Upper lobe of left lung (tissue), 6 donors: ENCODE results near the gene HSD17B2. TPM values are rescaled to one million over a fixed set of nuclear protein-coding genes. Genes with fewer than 3 reads are reported as not detected.

ENCODE experiments used
- ATAC-seq, 2 donors: fragments of 200-7000 bp; cut with Tn5 transposase; one replicate each; pipeline ENCODE4 v1.9.1; 2022; ENCODE audit warnings: mild to moderate bottlenecking in 2 of 2, moderate library complexity in 2 of 2; ENCODE audit not compliant: low FRiP score in 2 of 2
- DNase-seq, 2 donors: peaks; one replicate each; pipeline ENCODE4 v3.0.0-alpha.2; 2019 to 2020
- H3K27ac ChIP-seq, 4 donors: fragments of 200-600 bp; sonication (generic); one replicate each; pipeline ENCODE4 v1.5.1; 2016 to 2019
- H3K27me3 ChIP-seq, 4 donors: fragments of 200-600 bp; sonication (generic); one replicate each; pipeline ENCODE4 v1.5.1; 2017 to 2019
- H3K36me3 ChIP-seq, 4 donors: fragments of 200-600 bp; sonication (generic); one replicate each; pipeline ENCODE4 v1.5.1; 2016 to 2019
- H3K4me1 ChIP-seq, 4 donors: fragments of 200-600 bp; sonication (generic); one replicate each; pipeline ENCODE4 v1.5.1; 2018 to 2019
- H3K4me3 ChIP-seq, 4 donors: fragments of 200-600 bp; sonication (generic); one replicate each; pipeline ENCODE4 v1.5.1; 2017 to 2019; ENCODE audit warnings: mild to moderate bottlenecking in 2 of 4, moderate library complexity in 1 of 4
- H3K9me3 ChIP-seq, 4 donors: fragments of 200-600 bp; sonication (generic); one replicate each; pipeline ENCODE4 v1.5.1; 2018 to 2019
- CTCF ChIP-seq, 6 experiments: fragments of 450-650 bp in 4 of 6; fragments of 200-600 bp in 2 of 6; sonication (generic) in 2 of 6; IDR thresholded peaks; one replicate each; pipeline ENCODE4 v1.5.1; 2016 to 2019; ENCODE audit warnings: antibody characterized with exemption in 6 of 6
- EP300 ChIP-seq, 4 donors: sonication (generic); formaldehyde crosslinking; IDR thresholded peaks; one replicate each; pipeline ENCODE4 v1.5.1; 2017; ENCODE audit warnings: antibody characterized with exemption in 4 of 4, control low read depth in 2 of 4
- POLR2A ChIP-seq, 4 donors: fragments of 450-650 bp; IDR thresholded peaks; one replicate each; pipeline ENCODE4 v1.5.1; 2016 to 2017; ENCODE audit warnings: antibody characterized with exemption in 4 of 4, mild to moderate bottlenecking in 2 of 4
- POLR2AphosphoS5 ChIP-seq, 2 donors: sonication (generic); formaldehyde crosslinking; IDR thresholded peaks; one replicate each; pipeline ENCODE4 v1.5.1; 2017; ENCODE audit warnings: antibody characterized with exemption in 2 of 2
- WGBS, 2 donors: methylation state at CpG; one replicate each; pipeline ENCODE4 v1.1.5; 2017 to 2018; 5-methylcytosine and 5-hydroxymethylcytosine counted together
- total RNA-seq, 6 donors: library from RNA; depleted of rRNA in 4 of 6; stranded (reverse); fragments of >200 nt in 4 of 6; gene quantifications; one replicate each; pipeline versions ENCODE4 v1.1.0 to v1.2.1, GENCODE V29; 2016 to 2021
- donor health status: DM: no; HTN: no; CAD: no; lungs with moderate emphysema.
- donor health status: DM: no; HTN: yes; CAD: no; lungs with severe emphysema.

HSD17B2 gene
- total RNA-seq, 6 donors from 2014 or later = 0.49 to 2.0 (median 1.4) TPM; not detected in 2

- no peak for ATAC-seq
- TF ChIP-seq EP300 (IDR thresholded peaks at IDR 0.05) = no peak
- TF ChIP-seq POLR2A (IDR thresholded peaks at IDR 0.05) = no peak
- TF ChIP-seq POLR2AphosphoS5 (IDR thresholded peaks at IDR 0.05) = no peak
- no peak for TF ChIP-seq CTCF (IDR thresholded peaks at IDR 0.05)
- Histone ChIP-seq H3K9me3 (no peaks in the 10 kb centered on the region), H3K27ac (no peak overlapping the region), H3K36me3 (no peaks in the 10 kb centered on the region), H3K27me3 (no peaks in the 10 kb centered on the region), H3K4me1 (no peaks in the 10 kb centered on the region), H3K4me3 (no peak overlapping the region)
- no peak for DNase-seq
These were observed 58.7 kb downstream of the HSD17B2 start for GRCh38 chr16:82093666-82094300.

- DNase-seq (no peak), ATAC-seq (no peak)
- Histone ChIP-seq H3K4me1 (no peaks in the 10 kb centered on the region), H3K27ac (no peak overlapping the region), H3K36me3 (no peaks in the 10 kb centered on the region), H3K27me3 (no peaks in the 10 kb centered on the region), H3K4me3 (no peak overlapping the region), H3K9me3 (no peaks in the 10 kb centered on the region)
- 47 to 53% methylated on average over 8 of the region's 8 CpGs for WGBS, 2 donors
- TF ChIP-seq EP300 (IDR thresholded peaks at IDR 0.05) (no peak), POLR2AphosphoS5 (IDR thresholded peaks at IDR 0.05) (no peak), CTCF (IDR thresholded peaks at IDR 0.05) (no peak), POLR2A (IDR thresholded peaks at IDR 0.05) (no peak)
These were observed 60.0 kb downstream of the HSD17B2 start for GRCh38 chr16:82094942-82095540.

DNA sequence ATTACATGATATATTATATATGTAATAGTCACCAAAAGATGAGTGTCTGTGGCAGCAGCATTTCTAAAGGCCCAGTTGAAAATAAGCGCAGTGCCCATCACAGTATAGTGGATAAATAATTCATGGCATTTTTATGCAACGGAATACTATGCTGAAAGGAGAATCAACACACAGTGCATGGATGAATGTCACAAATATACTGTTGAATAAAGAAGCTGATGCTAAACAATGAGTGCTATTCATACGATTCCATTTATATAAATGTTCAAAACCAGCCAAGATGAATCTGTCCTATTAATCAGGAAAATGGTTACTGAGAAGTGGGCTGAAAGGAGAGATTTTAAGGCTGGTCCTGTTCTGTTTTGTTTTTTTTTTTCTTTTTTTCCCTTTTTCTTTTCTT, 61.6 kb downstream of the HSD17B2 start:
- Histone ChIP-seq H3K4me1 (no peaks in the 10 kb centered on the region), H3K36me3 (no peaks in the 10 kb centered on the region), H3K4me3 (no peak overlapping the region), H3K27me3 (no peaks in the 10 kb centered on the region), H3K27ac (no peak overlapping the region), H3K9me3 (no peaks in the 10 kb centered on the region)
- WGBS, 2 donors = 94 to 95% methylated on average over 3 of the region's 3 CpGs
- DNase-seq = no peak
- TF ChIP-seq POLR2AphosphoS5 (IDR thresholded peaks at IDR 0.05) (no peak), CTCF (IDR thresholded peaks at IDR 0.05) (no peak), EP300 (IDR thresholded peaks at IDR 0.05) (no peak), POLR2A (IDR thresholded peaks at IDR 0.05) (no peak)
- no peak for ATAC-seq

- Histone ChIP-seq H3K27ac (no peak overlapping the region), H3K36me3 (no peaks in the 10 kb centered on the region), H3K27me3 (no peaks in the 10 kb centered on the region), H3K4me3 (no peak overlapping the region), H3K4me1 (no peaks in the 10 kb centered on the region), H3K9me3 (no peaks in the 10 kb centered on the region)
- TF ChIP-seq CTCF (IDR thresholded peaks at IDR 0.05) = no peak
- TF ChIP-seq EP300 (IDR thresholded peaks at IDR 0.05) = no peak
- TF ChIP-seq POLR2A (IDR thresholded peaks at IDR 0.05) = no peak
- TF ChIP-seq POLR2AphosphoS5 (IDR thresholded peaks at IDR 0.05) = no peak
- ATAC-seq (no peak), DNase-seq (no peak)
- 94 to 95% methylated on average over 8 of the region's 8 CpGs for WGBS, 2 donors
These were observed 70.1 kb downstream of the HSD17B2 start for GRCh38 chr16:82105107-82105506.

GRCh38 chr16:82108100-82108499, 73.0 kb downstream of the HSD17B2 start:
- no peaks in the 10 kb centered on the region for H3K27me3 ChIP-seq
- no peak overlapping the region for H3K4me3 ChIP-seq
- 81% methylated on average over 2 of the region's 2 CpGs for WGBS, 2 donors
- TF ChIP-seq CTCF (IDR thresholded peaks at IDR 0.05) (no peak), EP300 (IDR thresholded peaks at IDR 0.05) (no peak), POLR2AphosphoS5 (IDR thresholded peaks at IDR 0.05) (no peak), POLR2A (IDR thresholded peaks at IDR 0.05) (no peak)
- no peak for ATAC-seq
- H3K36me3 ChIP-seq = no peaks in the 10 kb centered on the region
- H3K27ac ChIP-seq = no peak overlapping the region
- H3K9me3 ChIP-seq = no peaks in the 10 kb centered on the region
- no peaks in the 10 kb centered on the region for H3K4me1 ChIP-seq
- DNase-seq = no peak
